Muscle of leg (tissue), 11 donors: ENCODE measurements around the gene OAF. TPM values are rescaled to one million over a fixed set of nuclear protein-coding genes. Genes with fewer than 3 reads are reported as not detected.
"Not testable (repeated sequence)": the region's sequence is repeated elsewhere in the genome, so short reads cannot be mapped to it uniquely, and the experiment has no call there.

Experiments used
- DNase-seq: peaks from one replicate; pipeline ENCODE4 v3.0.0; 2013
- H3K27ac ChIP-seq: one replicate; pipeline ENCODE4 v1.5.1; 2013; ENCODE audit warnings: mild to moderate bottlenecking, low read length, control low read depth
- H3K27me3 ChIP-seq: one replicate; pipeline ENCODE4 v1.6.1; 2013; ENCODE audit warnings: low read length; ENCODE audit not compliant: control insufficient read depth, insufficient read depth
- H3K36me3 ChIP-seq: one replicate; pipeline ENCODE4 v1.6.1; 2013; ENCODE audit warnings: low read length; ENCODE audit not compliant: control insufficient read depth, insufficient read depth
- H3K4me1 ChIP-seq: one replicate; pipeline ENCODE4 v1.6.1; 2013; ENCODE audit warnings: low read length; ENCODE audit not compliant: control insufficient read depth, insufficient read depth
- H3K4me3 ChIP-seq: one replicate; pipeline ENCODE4 v1.5.1; 2013; ENCODE audit warnings: low read length, control low read depth
- H3K9me3 ChIP-seq: replicated peaks from 2 replicates; pipeline ENCODE4 v1.6.1; 2013; ENCODE audit warnings: low read depth, low read length; ENCODE audit not compliant: control insufficient read depth
- WGBS: methylation state at CpG from one replicate; pipeline ENCODE4 v1.1.5; 2013; ENCODE audit warnings: missing lambda C conversion rate; ENCODE audit not compliant: insufficient coverage; 5-methylcytosine and 5-hydroxymethylcytosine counted together
- polyA plus RNA-seq, 8 donors: library from polyadenylated mRNA; unstranded; fragments of 120-200 nt; gene quantifications; one replicate each; pipeline versions ENCODE4 v1.2.1 to v1.2.3, GENCODE V29; 2013; ENCODE audit warnings: inconsistent platforms in 1 of 8, low replicate concordance in 1 of 8; ENCODE audit not compliant: insufficient read length in 8 of 8, insufficient read depth in 1 of 8
- total RNA-seq: library from RNA; stranded (reverse); fragments of 120-200 nt; gene quantifications from one replicate; pipeline ENCODE4 v1.2.4, GENCODE V29; 2013

Gene OAF
- total and polyA plus RNA-seq, 9 donors = 41.5 to 93.6 (median 58.5) TPM

DNA sequence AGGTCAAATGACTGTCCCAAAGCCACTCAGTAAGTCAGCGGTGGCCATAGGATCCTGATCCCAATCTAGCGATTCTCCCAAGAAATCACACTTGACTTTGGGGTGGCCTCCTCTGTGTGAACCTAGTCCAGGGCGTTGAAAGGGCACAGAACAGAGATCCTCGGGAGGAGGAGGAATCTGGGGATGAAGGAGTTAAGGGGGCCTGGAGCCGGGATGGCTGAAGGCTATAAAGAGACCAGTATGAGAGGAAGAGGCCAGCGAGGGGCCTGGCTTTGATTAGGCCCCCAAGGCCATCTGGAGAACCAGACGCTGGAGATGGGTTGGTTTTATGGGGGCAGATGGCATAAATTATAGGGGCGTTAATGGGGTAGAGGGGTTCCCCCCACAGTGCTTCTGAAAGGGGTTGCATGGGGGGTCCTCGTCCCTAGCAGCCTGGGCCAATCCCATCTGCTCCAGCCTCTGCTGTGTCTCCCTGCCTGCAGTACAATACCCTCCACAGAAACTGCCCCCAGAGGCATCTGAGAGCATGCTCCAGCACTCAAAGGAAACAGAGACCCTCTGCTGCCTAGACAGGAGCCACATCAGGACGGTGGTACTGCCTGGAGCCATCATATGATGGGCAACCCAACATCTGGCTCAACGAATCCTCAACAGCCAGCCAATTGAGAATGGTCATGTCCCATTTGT lies 37.7 kb upstream of the OAF start:
- Histone ChIP-seq H3K4me1 (peaks cover 33% of the 10 kb centered on the region), H3K4me3 (no peak overlapping the region), H3K36me3 (no peaks in the 10 kb centered on the region), H3K27me3 (peaks cover 35% of the 10 kb centered on the region), H3K9me3 (no peaks in the 10 kb centered on the region), H3K27ac (no peak overlapping the region)
- WGBS = 23% methylated on average over 8 of the region's 11 CpGs
- DNase-seq = peak; percentile 64

DNA sequence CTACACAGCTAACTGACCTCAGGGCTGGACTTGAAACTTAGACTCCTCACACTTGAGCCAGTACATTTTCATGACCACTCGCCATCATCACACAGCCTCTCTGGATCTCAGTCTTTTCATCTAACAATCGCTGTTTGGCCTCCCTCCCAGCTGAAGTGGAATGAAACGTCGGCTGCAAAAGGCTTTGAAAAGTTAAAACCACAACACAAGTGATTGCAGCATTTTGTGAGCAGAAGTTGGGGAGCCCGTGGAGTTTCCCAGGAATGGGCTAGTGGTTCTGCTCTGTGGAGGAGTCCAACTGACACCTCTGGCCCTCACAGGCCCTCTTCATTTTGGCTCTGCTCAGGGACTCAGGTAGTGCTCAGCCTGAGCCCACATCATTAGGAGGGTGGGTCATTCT lies 37.0 kb upstream of the OAF start:
- H3K27me3 ChIP-seq = peaks cover 28% of the 10 kb centered on the region
- DNase-seq = peak; percentile 67
- H3K27ac ChIP-seq = no peak overlapping the region
- H3K4me3 ChIP-seq = no peak overlapping the region
- H3K4me1 ChIP-seq = peaks cover 33% of the 10 kb centered on the region
- no peaks in the 10 kb centered on the region for H3K36me3 ChIP-seq
- 13% methylated on average over 4 of the region's 5 CpGs for WGBS
- no peaks in the 10 kb centered on the region for H3K9me3 ChIP-seq

DNA sequence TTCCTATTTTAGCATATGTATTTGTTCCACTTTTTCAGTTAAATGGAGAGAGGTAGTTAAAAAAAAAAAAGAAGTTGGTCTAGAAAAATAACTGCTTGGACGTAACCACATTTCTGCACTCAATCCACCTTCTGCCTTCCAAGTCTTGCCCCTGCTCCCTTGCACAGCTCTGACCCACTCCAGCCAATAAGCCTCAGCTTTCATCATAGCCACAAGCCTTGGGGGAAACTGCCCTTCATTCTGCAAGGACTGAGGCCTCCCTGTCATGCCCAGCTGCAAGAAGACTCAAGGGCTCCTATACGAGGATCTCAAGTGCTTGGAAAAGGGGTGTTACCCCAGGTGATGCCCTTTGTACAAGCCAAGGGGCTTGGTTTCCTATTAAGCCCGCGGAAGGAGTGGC lies 36.0 kb upstream of the OAF start:
- H3K9me3 ChIP-seq = no peaks in the 10 kb centered on the region
- DNase-seq = no peak
- H3K36me3 ChIP-seq = no peaks in the 10 kb centered on the region
- H3K4me1 ChIP-seq = peaks cover 34% of the 10 kb centered on the region
- peaks cover 20% of the 10 kb centered on the region for H3K27me3 ChIP-seq
- WGBS = 57% methylated on average over 3 of the region's 4 CpGs
- H3K27ac ChIP-seq = no peak overlapping the region
- H3K4me3 ChIP-seq = no peak overlapping the region

DNA sequence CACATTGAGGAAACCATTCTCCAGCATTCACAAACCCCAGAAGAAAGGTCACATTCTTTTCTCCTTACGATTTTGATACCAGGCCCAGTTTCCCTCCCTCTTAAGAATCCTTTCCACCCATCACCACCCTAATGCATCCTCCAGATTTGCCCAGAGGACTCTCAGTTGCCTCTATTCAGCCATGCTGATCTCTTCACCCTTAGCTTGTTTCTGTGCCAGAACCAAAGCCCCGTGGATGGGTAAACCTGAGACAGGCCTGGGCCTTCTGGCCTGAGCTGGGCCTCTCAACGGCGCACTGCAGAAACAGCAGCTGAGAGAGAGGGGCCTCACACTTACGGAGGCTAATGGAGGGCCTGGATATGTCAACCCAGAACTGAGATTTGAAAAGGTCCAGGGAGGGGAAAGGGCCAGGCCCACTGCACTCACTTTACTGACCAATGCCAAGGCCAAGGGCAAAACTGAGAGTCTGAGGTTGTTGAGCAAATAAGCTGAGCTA lies 32.2 kb upstream of the OAF start:
- Histone ChIP-seq H3K9me3 (no peaks in the 10 kb centered on the region), H3K4me3 (no peak overlapping the region), H3K36me3 (no peaks in the 10 kb centered on the region), H3K4me1 (peaks cover 50% of the 10 kb centered on the region), H3K27ac (peak overlapping the region; percentile 76), H3K27me3 (no peaks in the 10 kb centered on the region)
- peak; percentile 84 for DNase-seq
- 26% methylated on average over 4 of the region's 5 CpGs for WGBS

DNA sequence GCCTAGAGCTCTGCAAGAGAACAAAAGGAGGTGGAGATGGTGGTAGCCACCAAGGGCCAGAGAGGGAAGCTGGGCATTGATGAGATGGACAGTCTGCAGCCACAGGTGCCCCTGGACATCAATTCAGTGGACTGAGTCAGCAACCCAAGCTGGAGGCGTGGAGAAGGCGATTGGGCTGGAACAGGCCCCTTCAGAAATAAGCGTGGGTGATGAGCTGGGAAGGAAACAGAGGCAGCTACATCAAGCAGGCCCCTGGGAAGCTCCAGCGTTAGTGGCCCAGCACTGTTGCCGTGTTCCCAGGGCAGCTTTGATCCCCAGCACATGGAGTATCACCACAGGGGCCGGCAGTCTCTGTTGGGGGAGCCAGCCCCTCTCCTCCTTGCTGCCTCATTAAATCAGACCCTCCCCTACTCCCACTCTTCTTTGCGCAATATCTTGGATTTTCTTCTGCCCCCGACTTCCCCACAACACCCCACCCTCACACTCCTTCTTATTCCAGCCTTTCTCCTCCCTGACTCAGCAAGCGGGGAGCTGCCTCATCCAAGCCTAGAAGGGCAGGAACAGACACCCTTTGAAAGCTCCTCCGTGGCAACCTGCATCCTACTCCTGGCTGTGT lies 31.7 kb upstream of the OAF start:
- Histone ChIP-seq H3K27ac (peak overlapping the region; percentile 76), H3K4me3 (no peak overlapping the region), H3K36me3 (no peaks in the 10 kb centered on the region), H3K4me1 (peaks cover 53% of the 10 kb centered on the region), H3K27me3 (no peaks in the 10 kb centered on the region), H3K9me3 (no peaks in the 10 kb centered on the region)
- WGBS = 49% methylated on average over 9 of the region's 10 CpGs
- DNase-seq = no peak

DNA sequence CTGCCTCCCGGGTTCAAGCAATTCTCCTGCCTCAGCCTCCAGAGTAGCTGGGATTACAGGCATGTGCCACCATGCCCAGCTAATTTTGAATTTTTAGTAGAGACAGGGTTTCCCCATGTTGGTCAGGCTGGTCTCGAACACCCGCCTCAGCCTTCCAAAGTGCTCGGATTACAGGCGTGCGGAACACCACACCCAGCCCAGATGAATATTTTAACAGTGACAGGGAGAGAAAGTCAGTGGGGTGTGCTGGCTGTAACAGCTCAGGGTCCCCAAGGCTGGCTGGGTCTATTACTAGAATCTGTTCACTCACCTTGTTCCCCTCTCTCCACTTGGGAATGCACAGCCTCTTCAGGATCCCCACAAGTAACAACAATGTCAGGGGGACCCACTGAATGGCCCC lies 30.8 kb upstream of the OAF start:
- DNase-seq, H3K9me3 ChIP-seq, H3K36me3 ChIP-seq, H3K27ac ChIP-seq, H3K27me3 ChIP-seq, H3K4me3 ChIP-seq: not testable (repeated sequence)
- H3K4me1 ChIP-seq = peaks cover 62% of the 10 kb centered on the region
- no CpG with 5 or more reads among the region's 6 CpGs for WGBS

DNA sequence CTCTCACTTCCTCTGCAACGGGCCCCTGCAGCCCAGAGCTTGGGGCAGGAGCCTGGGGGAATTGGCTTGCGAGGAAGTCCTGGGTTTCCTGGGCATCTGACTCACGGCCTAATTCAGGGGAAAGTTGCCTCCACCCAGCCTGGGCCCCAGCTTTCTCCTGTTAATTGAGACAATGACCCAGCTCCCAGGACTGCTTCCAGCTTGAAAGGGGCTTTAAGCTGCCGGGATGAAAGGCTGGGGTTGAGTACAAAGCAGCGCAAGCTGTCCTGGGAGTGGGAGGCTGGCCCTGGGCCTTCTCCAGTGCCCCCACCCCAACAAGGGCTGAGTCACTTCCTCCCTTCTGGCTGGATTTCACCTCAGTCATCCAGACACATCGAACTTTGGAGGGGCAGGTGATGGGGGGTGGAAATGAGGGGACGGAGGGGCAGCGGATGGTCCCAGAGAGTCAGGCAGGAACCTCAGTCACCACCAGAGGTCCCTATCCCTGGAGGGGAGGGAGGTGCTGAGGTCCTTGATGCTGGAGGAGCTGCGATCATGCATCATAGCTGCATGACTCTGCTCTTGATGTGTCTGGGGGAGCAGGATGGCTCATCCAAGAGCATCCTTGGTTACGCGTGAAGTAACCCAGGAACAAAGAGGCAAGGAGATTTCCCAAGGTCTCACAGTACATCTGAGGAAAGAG lies 30.1 kb upstream of the OAF start:
- WGBS = 59% methylated on average over 5 of the region's 11 CpGs
- DNase-seq = peak; percentile 51
- H3K27me3 ChIP-seq = no peaks in the 10 kb centered on the region
- H3K36me3 ChIP-seq = no peaks in the 10 kb centered on the region
- H3K9me3 ChIP-seq = no peaks in the 10 kb centered on the region
- H3K27ac ChIP-seq = no peak overlapping the region
- no peak overlapping the region for H3K4me3 ChIP-seq
- peaks cover 68% of the 10 kb centered on the region for H3K4me1 ChIP-seq

DNA sequence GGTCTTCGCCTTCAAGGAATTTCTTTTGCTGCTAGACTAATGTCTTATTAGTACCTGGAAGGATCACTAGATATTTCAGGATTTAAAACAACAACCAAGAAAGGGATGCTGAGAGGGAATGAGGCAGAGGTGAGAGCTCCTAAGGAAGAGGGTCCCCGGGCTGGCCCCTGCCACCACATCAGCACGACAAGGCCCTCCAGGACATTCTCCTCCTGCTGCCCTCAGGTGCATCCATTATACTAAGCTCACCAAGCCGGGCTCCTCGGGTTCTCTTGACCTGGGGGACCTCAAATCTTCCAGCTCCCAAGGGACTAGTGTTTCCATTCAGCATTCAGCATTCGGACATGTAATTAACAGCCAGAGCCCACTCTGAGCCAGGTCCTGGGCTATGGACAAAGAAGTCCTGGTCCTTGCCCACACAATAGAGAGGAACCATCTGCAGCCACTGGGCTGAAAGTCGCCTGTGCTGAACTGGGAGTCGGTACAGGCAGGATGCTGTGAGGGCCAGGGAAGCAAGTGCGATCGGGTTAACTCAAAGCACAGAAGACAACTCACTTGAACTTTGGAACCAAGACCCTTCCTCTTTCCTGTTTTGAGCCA lies 29.4 kb upstream of the OAF start:
- Histone ChIP-seq H3K27me3 (no peaks in the 10 kb centered on the region), H3K4me1 (peaks cover 76% of the 10 kb centered on the region), H3K36me3 (no peaks in the 10 kb centered on the region), H3K27ac (no peak overlapping the region), H3K9me3 (no peaks in the 10 kb centered on the region), H3K4me3 (no peak overlapping the region)
- 76% methylated on average over 7 of the region's 10 CpGs for WGBS
- no peak for DNase-seq

DNA sequence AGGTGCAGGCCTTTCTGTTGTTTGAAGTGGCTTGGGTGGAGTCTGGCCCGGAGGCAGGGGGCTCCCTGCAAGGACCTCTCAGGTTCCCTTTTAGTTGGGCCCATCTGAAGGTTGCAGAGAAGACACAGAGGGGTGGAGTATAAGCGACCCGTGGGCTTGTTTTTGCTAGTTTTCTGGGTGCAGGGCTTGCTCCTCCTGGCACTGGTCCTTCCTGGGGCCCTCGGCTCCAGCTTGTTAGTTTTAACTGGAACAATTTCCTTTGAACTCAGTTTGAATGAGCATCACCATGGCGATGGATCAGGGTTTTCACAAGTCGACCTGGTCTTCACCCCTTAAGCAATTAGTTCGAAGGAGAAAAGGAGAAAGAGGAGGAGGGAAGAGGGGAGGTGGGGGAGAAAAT lies 28.5 kb upstream of the OAF start:
- Histone ChIP-seq H3K27me3 (no peaks in the 10 kb centered on the region), H3K9me3 (no peaks in the 10 kb centered on the region), H3K36me3 (no peaks in the 10 kb centered on the region), H3K4me3 (no peak overlapping the region), H3K27ac (no peak overlapping the region), H3K4me1 (peaks cover 84% of the 10 kb centered on the region)
- WGBS = 45% methylated on average over 7 of the region's 7 CpGs
- no peak for DNase-seq
